Esophagus squamous epithelium (tissue), 4 donors: ENCODE data around the gene MFN2.

Source experiments
- CTCF ChIP-seq, 6 experiments: fragments of 450-650 bp in 4 of 6; fragments of 200-600 bp in 2 of 6; sonication (generic) in 2 of 6; IDR thresholded peaks; one replicate each; pipeline ENCODE4 v1.5.1; 2016 to 2019; ENCODE audit warnings: antibody characterized with exemption in 6 of 6, mild to moderate bottlenecking in 4 of 6, moderate library complexity in 4 of 6
- POLR2A ChIP-seq, 4 donors: fragments of 450-650 bp; IDR thresholded peaks; one replicate each; pipeline ENCODE4 v1.6.1; 2017; ENCODE audit warnings: antibody characterized with exemption in 4 of 4, mild to moderate bottlenecking in 4 of 4, moderate library complexity in 3 of 4

- TF ChIP-seq CTCF (IDR thresholded peaks at IDR 0.05) (no peak), POLR2A (IDR thresholded peaks at IDR 0.05) (no peak)
These were observed 48.4 kb upstream of the MFN2 start for GRCh38 chr1:11931845-11932244.
